Keratinocyte (primary cell): ENCODE data around the gene MID1. TPM values are rescaled to one million over a fixed set of nuclear protein-coding genes. Genes with fewer than 3 reads are reported as not detected.

Experiments
- DNase-seq: peaks from one replicate; pipeline ENCODE4 v3.0.0-alpha.2; 2011; ENCODE audit warnings: low read depth, missing footprints, low spot score
- FAIRE-seq: peaks from 2 replicates; lab custom pipeline; 2011; peaks lifted over from hg19 to GRCh38; lab: Jason Lieb, UNC
- H2AFZ ChIP-seq: 2 replicates; pipeline ENCODE4 v1.6.0; 2012; ENCODE audit warnings: low read length, control low read depth, inconsistent platforms; ENCODE audit not compliant: control insufficient read depth
- H3K27ac ChIP-seq: 2 replicates; pipeline ENCODE4 v1.5.1; 2011; ENCODE audit warnings: low read length; ENCODE audit not compliant: control insufficient read depth, insufficient read depth
- H3K27me3 ChIP-seq: 3 replicates; pipeline ENCODE4 v1.6.0; 2011; ENCODE audit warnings: low read length; ENCODE audit not compliant: control insufficient read depth, insufficient read depth; ENCODE audit errors: extremely low read depth
- H3K36me3 ChIP-seq, 2 experiments: 2 replicates in 1 of 2; 3 replicates in 1 of 2; pipeline ENCODE4 v1.5.1; 2011; ENCODE audit warnings: low read length in 2 of 2, mild to moderate bottlenecking in 1 of 2; ENCODE audit not compliant: control insufficient read depth in 2 of 2, insufficient read depth in 2 of 2; ENCODE audit errors: extremely low read depth in 1 of 2
- H3K4me1 ChIP-seq: 3 replicates; pipeline ENCODE4 v1.5.1; 2011; ENCODE audit warnings: low read length; ENCODE audit not compliant: control insufficient read depth, insufficient read depth; ENCODE audit errors: extremely low read depth
- H3K4me2 ChIP-seq: 3 replicates; pipeline ENCODE4 v1.6.0; 2011; ENCODE audit warnings: low read depth, low read length; ENCODE audit not compliant: control insufficient read depth, insufficient read depth; ENCODE audit errors: extremely low read depth
- H3K4me3 ChIP-seq, 3 experiments: fragments of 200-600 bp in 1 of 3; sonication (generic) in 1 of 3; 2 replicates in 2 of 3; 3 replicates in 1 of 3; pipeline ENCODE4 v1.5.1; 2011 to 2016; ENCODE audit warnings: low read length in 3 of 3, mild to moderate bottlenecking in 3 of 3, control low read depth in 2 of 3, inconsistent platforms in 1 of 3, low read depth in 1 of 3, mixed read lengths in 1 of 3, mixed run types in 1 of 3, moderate library complexity in 1 of 3; ENCODE audit not compliant: control insufficient read depth in 2 of 3, insufficient read depth in 2 of 3; ENCODE audit errors: extremely low read depth in 1 of 3
- H3K79me2 ChIP-seq: 2 replicates; pipeline ENCODE4 v1.6.0; 2012; ENCODE audit warnings: low read length; ENCODE audit not compliant: control insufficient read depth, insufficient read depth
- H3K9ac ChIP-seq: 3 replicates; pipeline ENCODE4 v1.6.0; 2011; ENCODE audit warnings: low read length; ENCODE audit not compliant: control insufficient read depth, insufficient read depth; ENCODE audit errors: extremely low read depth
- H3K9me1 ChIP-seq: 3 replicates; pipeline ENCODE4 v1.6.0; 2011; ENCODE audit warnings: low read length; ENCODE audit not compliant: control insufficient read depth, insufficient read depth; ENCODE audit errors: extremely low read depth
- H3K9me3 ChIP-seq: 2 replicates; pipeline ENCODE4 v1.5.1; 2012; ENCODE audit warnings: low read depth, low read length; ENCODE audit not compliant: control insufficient read depth
- H4K20me1 ChIP-seq: 3 replicates; pipeline ENCODE4 v1.6.0; 2011; ENCODE audit warnings: low read length; ENCODE audit not compliant: control insufficient read depth, insufficient read depth; ENCODE audit errors: extremely low read depth
- EZH2 ChIP-seq: IDR thresholded peaks from one replicate; pipeline ENCODE4 v1.6.1; 2012; ENCODE audit warnings: inconsistent platforms, mild to moderate bottlenecking, low read length, moderate library complexity
- dilution Hi-C: fragments of 300-500 bp; cut with MboI; formaldehyde crosslinking; loops from one replicate; pipeline ENCODE4 v1.7.0; 2020; ENCODE audit warnings: low sequenced_read_pairs; ENCODE audit not compliant: extremely low pct_ligation_motif_present
- polyA plus RNA-seq, 5 experiments: library from polyadenylated mRNA; depleted of rRNA in 3 of 5; stranded (reverse) in 3 of 5; stranded (forward) in 1 of 5; unstranded in 1 of 5; fragments of >200 nt; gene quantifications; 1 replicate in 1 of 5; 2 replicates in 3 of 5; 3 replicates in 1 of 5; pipeline versions ENCODE4 v1.2.1 to v1.2.3, GENCODE V29; 2011 to 2012; ENCODE audit warnings: missing spikeins in 2 of 5, low read depth in 1 of 5, low replicate concordance in 1 of 5
- TF ChIP-seq, protein P1 (sequence below), 3 experiments: IDR thresholded peaks in 1 of 3; conservative IDR thresholded peaks in 1 of 3; optimal IDR thresholded peaks in 1 of 3; 2 replicates in 2 of 3; 3 replicates in 1 of 3; pipeline versions ENCODE3 to v1.5.1; 2011; ENCODE audit warnings: low read length in 3 of 3, mild to moderate bottlenecking in 3 of 3, moderate library complexity in 2 of 3, control low read depth in 1 of 3, inconsistent platforms in 1 of 3; ENCODE audit not compliant: insufficient read depth in 2 of 3; ENCODE audit errors: extremely low read depth in 1 of 3

The MID1 gene
- polyA plus RNA-seq, 1 donor (not counting 4 experiments of a cell fraction or from before 2014, with no cell fraction given), result 9.2 TPM

DNA sequence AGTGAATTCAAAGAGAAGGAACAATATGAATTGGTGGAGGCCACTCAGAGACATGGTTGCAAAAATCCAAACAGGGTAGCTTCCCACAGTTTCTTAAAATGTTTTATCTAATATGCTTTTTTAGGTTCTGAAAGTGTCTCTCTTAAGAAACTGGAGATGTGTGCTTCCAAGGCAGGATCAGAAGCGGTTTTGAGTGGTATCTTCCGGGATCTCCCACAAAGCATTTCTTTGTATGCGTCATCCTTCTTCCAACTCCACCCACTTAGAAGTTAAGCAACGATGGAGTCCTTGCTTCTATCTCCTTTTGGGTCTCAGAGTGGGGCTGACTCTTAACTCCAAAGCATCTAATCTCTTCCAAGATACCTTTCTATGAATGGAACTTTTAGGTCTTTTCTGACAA, 196.7 kb downstream of the MID1 start:
- Histone ChIP-seq H3K27me3 (no peaks in the 10 kb centered on the region), H3K36me3 (no peaks in the 10 kb centered on the region), H3K27ac (no peak overlapping the region), H3K9ac (no peak overlapping the region), H2AFZ (no peak overlapping the region), H4K20me1 (no peaks in the 10 kb centered on the region), H3K4me2 (no peak overlapping the region), H3K9me1 (no peaks in the 10 kb centered on the region), H3K9me3 (no peaks in the 10 kb centered on the region), H3K79me2 (no peaks in the 10 kb centered on the region), H3K4me3 (no peak overlapping the region), H3K4me1 (no peaks in the 10 kb centered on the region)
- TF ChIP-seq, protein P1, sequence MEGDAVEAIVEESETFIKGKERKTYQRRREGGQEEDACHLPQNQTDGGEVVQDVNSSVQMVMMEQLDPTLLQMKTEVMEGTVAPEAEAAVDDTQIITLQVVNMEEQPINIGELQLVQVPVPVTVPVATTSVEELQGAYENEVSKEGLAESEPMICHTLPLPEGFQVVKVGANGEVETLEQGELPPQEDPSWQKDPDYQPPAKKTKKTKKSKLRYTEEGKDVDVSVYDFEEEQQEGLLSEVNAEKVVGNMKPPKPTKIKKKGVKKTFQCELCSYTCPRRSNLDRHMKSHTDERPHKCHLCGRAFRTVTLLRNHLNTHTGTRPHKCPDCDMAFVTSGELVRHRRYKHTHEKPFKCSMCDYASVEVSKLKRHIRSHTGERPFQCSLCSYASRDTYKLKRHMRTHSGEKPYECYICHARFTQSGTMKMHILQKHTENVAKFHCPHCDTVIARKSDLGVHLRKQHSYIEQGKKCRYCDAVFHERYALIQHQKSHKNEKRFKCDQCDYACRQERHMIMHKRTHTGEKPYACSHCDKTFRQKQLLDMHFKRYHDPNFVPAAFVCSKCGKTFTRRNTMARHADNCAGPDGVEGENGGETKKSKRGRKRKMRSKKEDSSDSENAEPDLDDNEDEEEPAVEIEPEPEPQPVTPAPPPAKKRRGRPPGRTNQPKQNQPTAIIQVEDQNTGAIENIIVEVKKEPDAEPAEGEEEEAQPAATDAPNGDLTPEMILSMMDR (optimal IDR thresholded peaks at IDR 0.05 in 1 of 3, IDR thresholded peaks at IDR 0.05 in 1 of 3, conservative IDR thresholded peaks at IDR 0.05 in 1 of 3; ENCODE audit: extremely low read depth in 1 of 3, insufficient read depth in 2 of 3, low read length in 3 of 3), result no peak
- TF ChIP-seq EZH2, result no peak
- DNase-seq, result no peak
- FAIRE-seq, result no peak
- dilution Hi-C loops, result no loop called here

DNA sequence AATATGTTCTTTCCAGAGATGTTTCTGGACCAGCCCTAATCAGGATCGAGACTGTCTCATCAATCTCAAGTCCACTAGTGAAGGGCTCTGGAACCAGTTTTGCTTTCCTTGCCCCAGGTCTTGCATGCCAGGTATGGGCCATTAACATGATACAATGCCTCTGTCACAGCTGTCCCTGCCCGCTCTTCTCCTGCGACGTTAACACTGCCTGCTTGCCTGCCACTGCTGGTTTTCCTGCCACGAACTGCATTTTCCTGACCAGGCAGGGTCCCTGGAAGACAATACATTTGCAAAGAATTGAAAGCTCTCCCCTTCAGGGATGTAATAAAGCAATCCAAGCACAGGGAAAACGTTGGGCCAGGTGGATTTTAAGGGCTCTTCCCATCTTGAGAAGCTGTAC, 200.3 kb downstream of the MID1 start:
- Histone ChIP-seq H3K4me3 (no peak overlapping the region), H3K4me1 (no peaks in the 10 kb centered on the region), H3K9ac (no peak overlapping the region), H4K20me1 (no peaks in the 10 kb centered on the region), H3K27me3 (no peaks in the 10 kb centered on the region), H3K9me1 (no peaks in the 10 kb centered on the region), H3K36me3 (no peaks in the 10 kb centered on the region), H3K4me2 (no peak overlapping the region), H2AFZ (no peak overlapping the region), H3K27ac (no peak overlapping the region), H3K79me2 (no peaks in the 10 kb centered on the region), H3K9me3 (no peaks in the 10 kb centered on the region)
- TF ChIP-seq, protein P1 (optimal IDR thresholded peaks at IDR 0.05 in 1 of 3, IDR thresholded peaks at IDR 0.05 in 1 of 3, conservative IDR thresholded peaks at IDR 0.05 in 1 of 3; ENCODE audit: extremely low read depth in 1 of 3, insufficient read depth in 2 of 3, low read length in 3 of 3), result no peak
- TF ChIP-seq EZH2, result no peak
- FAIRE-seq, result no peak
- dilution Hi-C loops, result no loop called here
- DNase-seq, result no peak
